NCI-H774 (cell line): ENCODE data around the gene SPEF1.
A peak's percentile ranks its signal among the peaks of the same experiment; 100 is the strongest.

Experiments
- DNase-seq: peaks from one replicate; lab custom pipeline; 2025; lab: John Stamatoyannopoulos, UW

The SPEF1 gene

DNA sequence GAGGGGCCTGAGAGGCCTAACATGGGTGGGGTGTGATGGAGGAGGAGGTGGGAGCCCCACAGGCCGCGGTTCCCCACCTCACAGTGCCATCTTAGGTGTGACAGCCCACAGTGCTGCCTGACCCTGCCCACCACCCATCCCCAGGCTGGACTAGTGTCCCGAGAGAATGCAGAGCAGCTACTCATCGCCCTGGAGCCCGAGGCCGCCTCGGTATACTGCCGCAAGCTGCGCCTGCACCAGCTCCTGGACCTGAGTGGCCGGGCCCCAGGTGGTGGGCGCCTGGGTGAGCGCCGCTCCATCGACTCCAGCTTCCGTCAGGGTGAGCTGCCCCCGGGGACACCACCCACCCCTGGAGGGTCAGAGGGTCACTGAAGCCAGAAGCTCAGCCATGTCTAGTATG is 33.2 kb downstream of the SPEF1 start:
- no peak for DNase-seq

DNA sequence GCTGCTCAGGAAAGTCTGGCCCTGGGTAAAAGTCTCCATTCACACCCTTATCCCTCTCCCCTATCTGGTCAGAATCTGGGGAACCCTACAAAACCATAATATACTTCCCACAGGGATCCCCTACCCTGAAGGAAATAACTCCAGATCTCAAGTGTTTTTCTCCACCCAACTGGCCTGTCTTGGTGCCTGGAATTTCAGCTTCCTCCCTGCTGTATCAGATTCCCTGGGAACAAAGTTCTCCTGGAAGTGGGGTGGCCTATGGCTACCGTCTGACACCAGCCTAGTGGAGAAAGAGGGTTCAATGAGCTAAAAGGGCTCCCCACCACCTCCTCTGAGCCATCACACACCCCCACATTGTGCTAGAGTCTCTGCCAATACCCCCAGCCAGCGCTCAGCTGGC is 33.8 kb downstream of the SPEF1 start:
- DNase-seq, result no peak

- DNase-seq, result no peak
Observed at GRCh38 chr20:3745686-3746173, 35.5 kb downstream of the SPEF1 start.

DNA sequence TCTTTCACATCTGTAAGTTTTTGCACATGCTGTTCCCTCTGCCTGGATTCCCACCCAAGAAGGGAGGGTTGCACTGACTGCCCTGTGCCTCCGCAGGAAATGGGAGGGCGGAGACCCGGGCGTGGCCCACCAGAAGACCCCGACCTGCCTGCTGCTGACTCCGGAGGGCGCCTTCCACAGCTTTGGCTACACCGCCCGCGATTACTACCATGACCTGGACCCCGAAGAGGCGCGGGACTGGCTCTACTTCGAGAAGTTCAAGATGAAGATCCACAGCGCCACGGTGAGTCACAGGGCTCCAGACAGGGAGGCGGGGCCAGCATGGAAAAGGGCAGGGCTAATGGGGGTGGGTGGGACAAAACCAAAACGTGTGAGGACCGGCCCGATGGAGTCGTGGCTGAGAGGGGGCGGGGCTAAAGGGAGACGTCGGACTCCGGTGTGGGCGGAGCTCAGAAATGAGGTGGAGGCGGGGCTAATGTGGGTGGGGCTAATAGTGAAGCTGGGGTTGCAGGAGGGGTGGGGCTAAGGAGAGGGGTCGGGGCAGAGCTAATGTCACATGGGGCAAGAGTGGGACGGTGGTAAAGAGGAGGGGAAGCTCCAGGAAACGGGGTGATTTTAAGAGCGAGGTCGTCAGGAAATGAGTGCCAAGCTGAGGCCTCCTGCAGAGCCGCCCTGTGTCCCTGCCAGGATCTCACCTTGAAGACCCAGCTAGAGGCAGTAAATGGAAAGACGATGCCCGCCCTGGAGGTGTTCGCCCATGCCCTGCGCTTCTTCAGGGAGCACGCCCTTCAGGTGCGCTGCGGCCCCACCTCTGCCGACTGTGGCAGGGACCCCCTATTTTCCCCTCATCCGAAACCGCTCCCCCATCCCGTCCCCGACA is 36.2 kb downstream of the SPEF1 start:
- peak; percentile 65 for DNase-seq

- DNase-seq, result no peak
Observed at GRCh38 chr20:3744037-3744436, 37.2 kb downstream of the SPEF1 start.

DNA sequence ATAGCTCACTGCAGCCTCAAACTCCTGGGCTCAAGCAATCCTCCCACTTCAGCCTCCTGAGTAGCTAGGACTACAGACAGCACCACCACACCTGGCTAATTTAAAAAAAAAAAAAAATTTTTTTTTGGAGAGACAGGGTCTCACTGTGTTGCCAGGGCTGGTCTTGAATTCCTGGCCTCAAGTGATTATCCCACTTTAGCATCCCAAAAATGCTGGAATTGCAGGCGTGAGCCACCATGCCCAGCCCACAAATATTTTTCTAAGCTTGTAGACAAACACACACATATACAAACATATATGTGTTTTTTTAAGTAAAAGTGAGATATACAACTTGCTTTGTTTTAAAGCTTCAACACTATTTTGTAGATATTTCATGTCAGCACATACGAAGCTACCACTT is 38.0 kb downstream of the SPEF1 start:
- DNase-seq, result no peak

DNA sequence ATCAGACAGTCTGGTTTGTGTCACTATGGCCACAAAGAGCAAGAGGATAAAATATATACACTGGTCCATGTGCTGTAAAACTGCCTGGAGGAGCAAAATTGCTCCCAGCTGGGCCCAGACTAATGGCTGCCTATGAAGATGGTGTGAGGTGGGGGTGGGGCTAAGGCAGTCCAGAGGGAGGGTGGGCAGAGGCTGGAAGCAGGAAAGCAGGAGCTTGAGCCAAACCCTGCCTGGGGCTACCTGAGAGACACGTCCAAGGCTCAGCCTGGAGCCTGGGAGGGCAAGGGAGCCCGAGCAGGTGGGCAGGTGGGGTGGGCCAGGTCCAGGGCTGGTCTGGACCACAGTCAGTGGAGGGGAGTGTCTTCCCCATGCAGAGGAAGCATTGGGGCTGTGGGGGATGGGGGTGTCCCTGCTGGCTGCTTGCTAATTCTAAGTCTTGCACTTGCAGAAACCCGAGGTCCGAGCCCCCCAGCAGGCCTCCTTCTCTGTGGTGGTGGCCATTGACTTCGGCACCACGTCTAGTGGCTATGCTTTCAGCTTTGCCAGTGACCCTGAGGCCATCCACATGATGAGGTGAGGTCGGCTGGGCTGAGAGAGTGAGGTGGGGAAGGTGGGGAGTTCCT is 39.3 kb downstream of the SPEF1 start:
- DNase-seq, result no peak

GRCh38 chr20:3740615-3741301 is 40.5 kb downstream of the SPEF1 start:
- no peak for DNase-seq

DNA sequence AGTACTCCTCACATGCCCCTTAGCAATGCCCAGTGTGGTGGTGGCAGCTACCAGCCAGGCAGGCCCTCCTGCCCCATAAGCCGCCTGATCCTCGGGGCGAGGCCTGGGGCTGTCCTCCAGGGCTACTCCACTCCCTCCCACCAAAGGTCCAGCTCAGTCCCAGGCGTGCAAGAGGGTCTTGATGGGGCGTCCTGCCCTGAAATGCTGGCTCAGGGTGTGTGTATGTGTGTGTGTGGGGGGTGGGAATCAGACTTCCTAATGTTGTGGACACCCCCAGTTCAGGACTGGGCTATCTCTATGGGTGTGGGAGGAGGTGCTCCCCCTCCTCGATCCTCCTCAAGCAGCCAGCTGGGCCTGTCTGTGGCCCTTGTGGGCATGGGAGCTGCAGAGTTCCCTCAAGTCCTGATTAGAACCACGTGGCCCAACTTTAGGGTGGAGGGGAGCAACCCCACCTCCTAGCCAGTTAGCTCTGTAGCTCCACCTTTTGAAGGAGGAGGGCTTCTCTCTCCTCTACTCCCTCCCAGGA is 41.3 kb downstream of the SPEF1 start:
- DNase-seq, result no peak

- DNase-seq, result no peak
Observed at GRCh38 chr20:3739054-3739925, 42.0 kb downstream of the SPEF1 start.

DNA sequence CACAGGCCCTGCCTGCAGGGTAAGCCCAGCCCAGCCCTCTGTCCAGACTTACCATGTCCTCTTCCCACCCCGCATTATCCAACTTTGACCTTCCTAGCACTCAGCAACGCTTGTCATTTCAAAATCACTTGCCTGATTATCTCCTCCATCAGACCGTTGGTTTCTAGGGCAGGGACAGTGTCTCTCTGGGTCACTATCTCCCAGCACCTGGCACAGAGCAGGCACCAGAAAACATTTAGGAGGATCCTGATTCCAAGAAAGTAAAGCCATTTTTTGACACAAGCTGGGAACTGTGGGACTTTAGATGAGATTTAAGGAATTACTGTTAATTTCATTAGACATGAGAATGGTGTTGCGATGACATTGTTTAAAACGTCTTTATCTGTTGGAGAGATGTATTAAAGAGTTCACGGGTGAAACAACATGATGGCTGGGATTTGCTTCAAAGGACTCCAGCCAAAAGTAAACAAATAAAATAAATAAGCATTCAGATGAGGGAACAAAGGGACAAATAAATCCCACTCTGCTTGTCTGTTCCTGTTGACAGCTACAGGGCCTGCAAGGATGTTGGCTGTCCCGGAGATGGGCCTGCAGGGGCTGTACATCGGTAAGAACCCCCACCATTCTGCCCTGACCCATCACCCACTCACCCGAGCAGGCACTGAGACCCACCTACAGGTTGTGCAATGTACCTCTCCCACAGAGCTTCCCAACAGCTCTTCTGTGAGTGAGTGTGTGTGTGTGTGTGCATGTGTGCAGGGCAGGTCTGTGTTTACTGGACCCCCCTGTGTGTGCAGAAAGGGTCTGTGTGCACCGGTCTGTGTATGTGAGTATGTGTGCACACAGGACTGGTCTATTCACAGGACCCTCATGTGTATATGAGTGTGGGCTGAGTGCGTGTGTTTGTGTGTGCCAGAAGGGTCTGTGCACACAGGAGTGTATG is 42.9 kb downstream of the SPEF1 start:
- DNase-seq, result no peak

GRCh38 chr20:3735768-3736167 is 45.5 kb downstream of the SPEF1 start:
- no peak for DNase-seq

GRCh38 chr20:3734111-3734843 is 47.0 kb downstream of the SPEF1 start:
- no peak for DNase-seq

- DNase-seq, result no peak
Observed at GRCh38 chr20:3733119-3733995, 47.9 kb downstream of the SPEF1 start.

DNA sequence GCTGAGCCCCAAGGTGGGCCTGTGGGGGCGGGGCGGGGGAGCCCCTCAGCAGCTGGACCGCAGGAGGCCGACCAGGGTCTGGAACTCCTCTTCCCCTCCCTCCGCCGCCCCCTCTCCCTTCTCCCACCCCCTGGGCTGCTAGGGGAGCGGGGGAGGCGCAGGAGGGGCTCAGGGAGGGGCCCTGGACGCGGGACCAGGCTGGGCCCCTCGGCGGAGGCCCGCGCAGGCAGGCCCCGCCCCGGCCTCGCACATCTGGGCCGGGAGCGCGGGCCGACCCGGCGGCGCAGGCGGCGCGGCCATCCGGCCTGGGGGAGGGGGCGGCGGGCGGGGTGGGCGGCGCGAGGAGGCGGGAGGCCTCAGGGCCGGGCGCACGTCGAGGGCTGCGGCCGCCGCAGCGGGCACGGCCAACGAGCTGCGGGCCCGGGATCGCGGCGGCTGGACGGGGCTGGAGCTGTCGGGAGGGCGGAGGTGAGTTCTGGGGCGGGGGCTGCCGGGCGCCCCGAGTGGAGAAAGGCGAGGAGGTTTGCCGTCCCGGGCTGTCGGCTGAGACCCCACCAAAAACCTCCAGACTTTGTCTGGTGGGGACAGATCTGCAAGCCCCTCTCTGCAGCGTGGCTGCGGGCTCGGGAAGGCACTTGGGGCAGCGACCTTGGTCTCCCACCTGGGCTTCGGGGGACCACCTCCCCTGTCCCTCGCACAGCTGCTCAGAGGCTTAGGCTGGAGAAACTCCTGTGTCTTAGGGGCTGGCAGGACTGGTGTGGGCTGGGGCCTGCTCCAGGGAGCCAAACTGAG is 48.7 kb downstream of the SPEF1 start, which contains the start of gene HSPA12B:
TSS of gene HSPA12B (plus strand) at position 359 of the 792 bp plus-strand sequence. CDS start 5,990 bp downstream, outside the sequence.
- DNase-seq, result no peak

DNA sequence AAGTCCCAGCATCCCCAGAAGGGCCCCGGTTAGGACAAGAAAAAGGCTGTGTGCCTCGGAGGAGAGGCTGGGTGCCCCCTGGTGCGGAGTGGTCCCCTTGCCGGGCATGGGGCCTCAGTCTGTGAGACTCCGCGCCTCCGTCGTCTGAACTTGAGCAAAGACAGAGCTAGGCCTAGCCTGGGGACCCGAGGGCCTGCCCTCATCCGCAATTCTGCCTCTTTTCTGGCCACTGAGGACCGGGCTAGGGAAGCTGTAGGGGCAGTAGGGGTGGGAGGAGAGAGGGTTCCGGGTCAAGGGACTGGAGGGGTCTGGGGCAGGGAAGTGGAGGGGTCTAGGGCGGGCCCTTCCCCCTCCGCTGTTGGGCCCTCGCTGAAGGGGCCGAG is 49.3 kb downstream of the SPEF1 start:
- DNase-seq, result no peak

- no peak for DNase-seq
Observed at GRCh38 chr20:3730803-3731672, 50.2 kb downstream of the SPEF1 start.
